Testis (tissue), 3 donors: ENCODE data around the gene TEX51. TPM values are rescaled to one million over a fixed set of nuclear protein-coding genes. Genes with fewer than 3 reads are reported as not detected.

Experiments
- DNase-seq: peaks from one replicate; pipeline ENCODE4 v3.0.0-alpha.2; 2019
- H3K27ac ChIP-seq, 2 donors: fragments of 200-600 bp; sonication (generic); one replicate each; pipeline ENCODE4 v1.5.1; 2019
- H3K27me3 ChIP-seq: fragments of 200-600 bp; sonication (generic); one replicate; pipeline ENCODE4 v1.5.1; 2019
- H3K36me3 ChIP-seq: fragments of 200-600 bp; sonication (generic); one replicate; pipeline ENCODE4 v1.5.1; 2017; ENCODE audit warnings: low read depth; ENCODE audit errors: missing control alignments
- H3K4me1 ChIP-seq: fragments of 200-600 bp; sonication (generic); one replicate; pipeline ENCODE4 v1.5.1; 2019
- H3K4me3 ChIP-seq, 2 donors: fragments of 200-600 bp; sonication (generic); one replicate each; pipeline ENCODE4 v1.5.1; 2017 to 2019
- H3K9me3 ChIP-seq: fragments of 200-600 bp; sonication (generic); one replicate; pipeline ENCODE4 v1.5.1; 2017
- CTCF ChIP-seq, 3 experiments: fragments of 450-650 bp in 2 of 3; fragments of 200-600 bp in 1 of 3; sonication (generic) in 1 of 3; IDR thresholded peaks; one replicate each; pipeline ENCODE4 v1.5.1; 2016 to 2019; ENCODE audit warnings: antibody characterized with exemption in 3 of 3, mild to moderate bottlenecking in 2 of 3, moderate library complexity in 1 of 3
- POLR2A ChIP-seq: fragments of 450-650 bp; IDR thresholded peaks from one replicate; pipeline ENCODE4 v1.6.1; 2017; ENCODE audit warnings: antibody characterized with exemption, mild to moderate bottlenecking, moderate library complexity
- WGBS, 2 donors: methylation state at CpG; one replicate each; pipeline ENCODE4 v1.1.5; 2018; 5-methylcytosine and 5-hydroxymethylcytosine counted together
- intact Hi-C: fragments of 100-400 bp; cut with DNase I; formaldehyde crosslinking; loops from one replicate; pipeline ENCODE4 v1.15.1; 2023; ENCODE audit warnings: low total_unique reads
- polyA plus RNA-seq: library from polyadenylated mRNA; stranded (reverse); fragments of 350-450 nt; fragmentation: Illumina TruSeq; extraction: RNeasy Lipid Tissue Mini Kit (QIAGEN cat#74804); gene quantifications from one replicate; pipeline ENCODE4 v1.2.3, GENCODE V29; 2014; ENCODE audit warnings: low read depth, low replicate concordance; ENCODE audit not compliant: insufficient read depth
- total RNA-seq, 2 donors: library from RNA; depleted of rRNA; stranded (reverse); fragments of >200 nt; gene quantifications; one replicate each; pipeline ENCODE4 v1.2.3, GENCODE V29; 2016

The TEX51 gene
- total and polyA plus RNA-seq, 3 donors from 2014 or later, result 16.3 to 111 (median 40.9) TPM

DNA sequence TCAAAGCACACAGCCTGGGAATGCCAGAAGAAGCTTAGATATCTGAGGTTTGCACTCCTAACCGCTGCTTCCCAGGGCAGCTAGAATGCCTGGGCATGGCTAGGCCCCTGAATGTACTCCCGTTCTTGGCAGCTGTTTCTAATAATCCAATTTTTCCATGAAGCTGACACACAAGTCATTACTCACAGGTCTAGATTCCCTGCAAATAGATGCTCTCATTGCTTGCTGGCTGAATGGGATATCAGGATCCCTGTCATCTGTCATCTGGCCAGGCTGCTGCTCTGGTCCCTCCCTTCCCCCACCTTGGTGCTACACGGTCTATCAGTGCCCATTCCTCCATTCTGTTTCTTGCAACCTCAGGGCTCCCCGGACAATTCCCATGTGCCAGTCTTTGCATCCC, 40.7 kb upstream of the TEX51 start:
- Histone ChIP-seq H3K4me1 (no peaks in the 10 kb centered on the region), H3K27me3 (no peaks in the 10 kb centered on the region), H3K27ac (no peak overlapping the region), H3K4me3 (no peak overlapping the region), H3K36me3 (no peaks in the 10 kb centered on the region), H3K9me3 (no peaks in the 10 kb centered on the region)
- WGBS, 2 donors, result 78 to 93% methylated on average over 3 to 4 of the region's 4 CpGs
- no peak for TF ChIP-seq POLR2A
- no peak for TF ChIP-seq CTCF (IDR thresholded peaks at IDR 0.05)
- intact Hi-C loops, result no loop called here
- no peak for DNase-seq

DNA sequence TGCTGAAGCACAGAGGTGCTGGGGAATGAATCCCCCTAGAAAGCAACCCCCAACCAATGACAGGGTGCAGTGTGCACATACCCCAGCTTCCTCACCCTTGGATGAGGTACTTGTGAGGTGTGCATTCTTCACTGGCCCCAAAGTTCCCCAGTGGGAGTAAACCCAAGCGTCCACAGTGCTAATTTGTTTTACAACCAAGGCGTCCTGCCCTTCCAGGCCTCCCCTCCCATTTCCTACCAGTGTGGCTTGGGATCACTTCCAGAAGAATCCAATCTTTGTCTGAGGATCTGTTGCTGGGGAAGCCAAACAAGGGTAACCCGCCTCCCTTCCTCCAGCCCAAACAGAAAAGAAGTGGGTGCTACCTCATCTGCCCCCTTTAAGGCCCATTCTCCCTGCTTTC, 40.3 kb upstream of the TEX51 start:
- DNase-seq, result no peak
- no peaks in the 10 kb centered on the region for H3K4me1 ChIP-seq
- no peaks in the 10 kb centered on the region for H3K9me3 ChIP-seq
- intact Hi-C loops, result no loop called here
- H3K27me3 ChIP-seq, result no peaks in the 10 kb centered on the region
- H3K36me3 ChIP-seq, result no peaks in the 10 kb centered on the region
- no peak overlapping the region for H3K4me3 ChIP-seq
- H3K27ac ChIP-seq, result no peak overlapping the region
- TF ChIP-seq CTCF (IDR thresholded peaks at IDR 0.05) (no peak), POLR2A (no peak)
- 67% methylated on average over 3 of the region's 3 CpGs for WGBS, 2 donors

GRCh38 chr2:126858991-126859390, 39.7 kb upstream of the TEX51 start:
- H3K9me3 ChIP-seq, result no peaks in the 10 kb centered on the region
- H3K4me3 ChIP-seq, result no peak overlapping the region
- no peaks in the 10 kb centered on the region for H3K27me3 ChIP-seq
- H3K27ac ChIP-seq, result no peak overlapping the region
- TF ChIP-seq POLR2A, result no peak
- intact Hi-C loops, result no loop called here
- no peak for DNase-seq
- H3K36me3 ChIP-seq, result no peaks in the 10 kb centered on the region
- H3K4me1 ChIP-seq, result no peaks in the 10 kb centered on the region
- 75 to 79% methylated on average over 5 of the region's 5 CpGs for WGBS, 2 donors

GRCh38 chr2:126859631-126860030, 39.1 kb upstream of the TEX51 start:
- no peak overlapping the region for H3K4me3 ChIP-seq
- DNase-seq, result no peak
- no peak overlapping the region for H3K27ac ChIP-seq
- no peaks in the 10 kb centered on the region for H3K4me1 ChIP-seq
- intact Hi-C loops, result no loop called here
- H3K9me3 ChIP-seq, result no peaks in the 10 kb centered on the region
- H3K36me3 ChIP-seq, result no peaks in the 10 kb centered on the region
- TF ChIP-seq POLR2A, result no peak
- TF ChIP-seq CTCF (IDR thresholded peaks at IDR 0.05), result no peak
- no peaks in the 10 kb centered on the region for H3K27me3 ChIP-seq

GRCh38 chr2:126860385-126860784, 38.3 kb upstream of the TEX51 start:
- no peaks in the 10 kb centered on the region for H3K27me3 ChIP-seq
- no peaks in the 10 kb centered on the region for H3K36me3 ChIP-seq
- H3K4me1 ChIP-seq, result no peaks in the 10 kb centered on the region
- TF ChIP-seq CTCF (IDR thresholded peaks at IDR 0.05), result no peak
- no peak for TF ChIP-seq POLR2A
- no peak overlapping the region for H3K27ac ChIP-seq
- DNase-seq, result no peak
- no peaks in the 10 kb centered on the region for H3K9me3 ChIP-seq
- WGBS, 2 donors, result 64 to 77% methylated on average over 2 of the region's 2 CpGs
- intact Hi-C loops, result no loop called here
- no peak overlapping the region for H3K4me3 ChIP-seq
